Stomach smooth muscle (tissue), 2 donors: ENCODE measurements around the gene ATP13A2.

Experiments used
- H3K27ac ChIP-seq: one replicate; pipeline ENCODE4 v1.7.0; 2013; ENCODE audit warnings: mild to moderate bottlenecking, low read length, inconsistent platforms
- H3K27me3 ChIP-seq, 2 donors: one replicate each; pipeline ENCODE4 v1.7.0; 2013; ENCODE audit warnings: low read length in 2 of 2; ENCODE audit not compliant: insufficient read depth in 2 of 2, control insufficient read depth in 1 of 2
- H3K36me3 ChIP-seq, 2 donors: one replicate each; pipeline ENCODE4 v1.7.0; 2013; ENCODE audit warnings: low read length in 2 of 2; ENCODE audit not compliant: control insufficient read depth in 2 of 2, insufficient read depth in 2 of 2
- H3K4me1 ChIP-seq: one replicate; pipeline ENCODE4 v1.7.0; 2013; ENCODE audit warnings: low read length; ENCODE audit not compliant: control insufficient read depth, insufficient read depth
- H3K4me3 ChIP-seq, 2 donors: one replicate each; pipeline ENCODE4 v1.7.0; 2013; ENCODE audit warnings: low read length in 2 of 2
- H3K9ac ChIP-seq, 2 donors: one replicate each; pipeline ENCODE4 v1.7.0; 2013; ENCODE audit warnings: low read length in 2 of 2, mild to moderate bottlenecking in 1 of 2
- H3K9me3 ChIP-seq, 2 donors: one replicate each; pipeline ENCODE4 v1.7.0; 2013; ENCODE audit warnings: low read length in 2 of 2; ENCODE audit not compliant: control insufficient read depth in 2 of 2
- donor health status: healthy.
- donor health status: Pancreatic carcinoma.

The ATP13A2 gene

DNA sequence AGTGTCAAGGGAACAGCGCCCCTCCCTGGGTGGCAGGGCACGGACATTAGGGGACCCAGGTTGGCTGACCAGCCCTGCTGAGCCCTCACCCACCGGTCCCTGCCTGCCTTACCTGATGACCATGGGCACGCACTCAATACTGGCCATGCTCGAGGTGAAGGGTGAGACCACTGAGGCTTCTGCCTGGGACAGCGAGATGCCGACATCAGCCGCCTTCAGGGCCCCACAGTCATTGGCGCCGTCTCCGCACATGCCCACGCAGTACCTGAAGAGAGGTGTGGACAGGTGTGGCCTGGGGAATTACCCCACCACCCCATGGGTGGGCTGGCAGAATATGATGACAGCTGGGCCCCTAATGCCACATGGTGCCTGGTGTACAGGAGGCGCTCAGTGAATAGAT lies 23.5 kb downstream of the ATP13A2 start:
- Histone ChIP-seq H3K9ac (no peak overlapping the region), H3K4me1 (no peaks in the 10 kb centered on the region), H3K36me3 (peaks cover 5 to 26% of the 10 kb centered on the region in 2 donors), H3K9me3 (no peaks in the 10 kb centered on the region), H3K4me3 (no peak overlapping the region), H3K27ac (no peak overlapping the region), H3K27me3 (no peaks in the 10 kb centered on the region)

DNA sequence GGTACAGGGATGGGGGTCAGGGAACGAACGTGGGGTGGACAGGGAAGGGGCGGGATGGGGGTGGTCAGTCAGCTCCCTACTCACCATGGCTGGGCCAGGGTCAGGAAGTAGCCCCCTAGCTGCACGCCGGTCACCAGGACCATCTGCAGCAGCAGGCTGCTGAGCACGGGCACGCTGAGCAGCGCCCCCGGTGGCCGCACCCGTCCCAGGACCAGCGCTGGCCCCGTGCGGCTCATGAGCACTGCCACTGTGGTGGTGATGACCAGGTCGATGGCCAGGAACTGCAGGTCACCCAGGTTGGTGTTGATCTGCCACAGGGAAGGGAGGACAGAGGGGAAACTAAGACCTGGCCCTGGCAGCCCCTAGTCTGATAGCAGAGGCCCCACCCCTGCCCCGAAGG lies 24.8 kb downstream of the ATP13A2 start:
- no peak overlapping the region for H3K9ac ChIP-seq
- no peak overlapping the region for H3K27ac ChIP-seq
- peaks cover 5 to 26% of the 10 kb centered on the region in 2 donors for H3K36me3 ChIP-seq
- no peaks in the 10 kb centered on the region for H3K4me1 ChIP-seq
- no peaks in the 10 kb centered on the region for H3K27me3 ChIP-seq
- H3K4me3 ChIP-seq = no peak overlapping the region
- H3K9me3 ChIP-seq = no peaks in the 10 kb centered on the region

DNA sequence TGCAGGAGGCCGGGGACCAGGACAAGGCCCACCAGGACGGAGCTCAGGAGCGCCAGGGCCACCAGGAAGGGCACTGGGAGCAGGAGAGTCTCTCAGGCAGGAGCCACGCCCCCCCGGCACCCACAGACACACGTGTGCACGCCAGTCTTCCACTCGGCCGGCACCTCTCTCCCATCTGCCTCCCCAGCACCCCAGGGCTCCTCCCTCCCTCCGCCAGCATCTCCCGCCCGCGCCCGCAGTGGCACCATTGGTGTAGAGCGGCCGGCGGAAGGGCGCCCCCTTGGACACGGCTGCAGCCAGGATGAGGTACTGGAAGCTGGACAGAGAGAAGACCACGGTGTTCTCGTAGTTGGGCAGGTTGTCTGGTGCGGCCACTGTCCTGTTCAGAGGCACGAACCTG lies 25.2 kb downstream of the ATP13A2 start:
- Histone ChIP-seq H3K4me3 (no peak overlapping the region), H3K27ac (no peak overlapping the region), H3K4me1 (no peaks in the 10 kb centered on the region), H3K9me3 (no peaks in the 10 kb centered on the region), H3K36me3 (peaks cover under 1 to 24% of the 10 kb centered on the region in 2 donors), H3K27me3 (no peaks in the 10 kb centered on the region), H3K9ac (no peak overlapping the region)

DNA sequence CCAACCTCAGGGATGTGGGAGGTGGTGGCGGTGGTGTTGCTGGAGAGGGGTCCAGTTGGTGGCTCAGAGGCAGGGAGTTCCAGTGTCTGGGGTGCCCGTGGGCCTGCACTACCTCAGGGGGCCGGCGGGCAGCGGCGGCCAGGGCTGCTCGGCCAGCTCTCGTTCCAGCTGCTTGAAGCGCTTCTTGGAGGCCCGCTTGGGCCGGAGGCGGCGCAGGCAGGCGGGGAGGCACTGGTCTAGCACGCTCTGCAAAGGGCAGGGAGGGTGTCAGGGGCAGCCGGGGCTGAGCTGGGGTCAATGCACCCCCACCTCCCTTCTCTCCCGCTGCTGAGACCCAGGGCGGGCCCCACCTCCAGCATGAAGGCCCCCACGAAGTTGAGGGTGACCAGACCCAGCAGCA lies 25.6 kb downstream of the ATP13A2 start:
- H3K36me3 ChIP-seq = peaks cover 0 to 24% of the 10 kb centered on the region in 2 donors
- H3K27ac ChIP-seq = no peak overlapping the region
- no peaks in the 10 kb centered on the region for H3K9me3 ChIP-seq
- H3K9ac ChIP-seq = no peak overlapping the region
- no peaks in the 10 kb centered on the region for H3K4me1 ChIP-seq
- H3K4me3 ChIP-seq = no peak overlapping the region
- peaks cover under 1 to 4% of the 10 kb centered on the region in 2 donors for H3K27me3 ChIP-seq

DNA sequence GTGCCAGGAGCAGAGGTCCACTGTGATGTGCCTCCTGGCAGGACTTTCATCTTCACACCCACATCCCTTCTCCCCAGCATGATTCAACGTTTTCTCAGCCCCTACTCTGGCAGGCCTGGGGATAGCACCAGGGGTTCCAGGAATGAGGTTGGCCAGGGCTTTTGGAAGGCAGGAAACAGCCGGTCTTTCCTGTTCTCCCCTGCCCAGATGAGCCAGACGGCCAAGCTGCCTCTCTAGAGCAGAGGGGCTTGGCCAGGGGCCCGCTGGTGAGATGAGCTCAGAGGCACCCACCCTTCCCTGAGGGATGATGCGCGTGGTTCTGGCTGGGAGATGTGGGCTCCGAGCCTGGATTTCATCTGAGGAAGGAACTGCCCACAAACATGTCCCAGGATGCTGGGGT lies 27.0 kb downstream of the ATP13A2 start:
- H3K4me1 ChIP-seq = no peaks in the 10 kb centered on the region
- H3K4me3 ChIP-seq = no peak overlapping the region
- H3K9ac ChIP-seq = no peak overlapping the region
- H3K9me3 ChIP-seq = no peaks in the 10 kb centered on the region
- H3K27ac ChIP-seq = no peak overlapping the region
- peaks cover 9 to 13% of the 10 kb centered on the region in 2 donors for H3K27me3 ChIP-seq
- peaks cover 0 to 19% of the 10 kb centered on the region in 2 donors for H3K36me3 ChIP-seq

DNA sequence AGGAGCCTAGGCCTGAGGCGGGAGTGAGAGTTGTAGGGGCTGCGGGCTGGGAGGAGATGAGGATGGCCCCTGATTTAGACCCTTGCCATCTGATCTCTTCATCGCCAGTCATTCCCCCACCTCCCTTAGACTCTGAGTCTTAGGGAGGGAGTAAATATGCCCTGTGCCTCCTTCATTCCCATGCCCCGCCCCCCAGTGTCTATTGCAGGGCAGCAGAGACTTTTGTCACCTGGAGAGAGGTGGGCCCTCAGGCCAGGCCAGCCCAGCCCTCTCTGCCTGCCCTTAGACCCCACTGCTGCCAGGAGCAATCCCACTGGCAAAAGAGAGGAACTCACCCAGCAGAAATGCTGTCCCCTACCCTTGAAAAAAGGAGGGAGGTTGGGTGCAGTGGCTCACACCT lies 28.1 kb downstream of the ATP13A2 start:
- H3K27ac ChIP-seq = no peak overlapping the region
- peaks cover 5% of the 10 kb centered on the region for H3K4me1 ChIP-seq
- no peaks in the 10 kb centered on the region for H3K9me3 ChIP-seq
- peaks cover 11 to 18% of the 10 kb centered on the region in 2 donors for H3K27me3 ChIP-seq
- H3K4me3 ChIP-seq = no peak overlapping the region
- no peak overlapping the region for H3K9ac ChIP-seq
- H3K36me3 ChIP-seq = peaks cover 0 to 16% of the 10 kb centered on the region in 2 donors

DNA sequence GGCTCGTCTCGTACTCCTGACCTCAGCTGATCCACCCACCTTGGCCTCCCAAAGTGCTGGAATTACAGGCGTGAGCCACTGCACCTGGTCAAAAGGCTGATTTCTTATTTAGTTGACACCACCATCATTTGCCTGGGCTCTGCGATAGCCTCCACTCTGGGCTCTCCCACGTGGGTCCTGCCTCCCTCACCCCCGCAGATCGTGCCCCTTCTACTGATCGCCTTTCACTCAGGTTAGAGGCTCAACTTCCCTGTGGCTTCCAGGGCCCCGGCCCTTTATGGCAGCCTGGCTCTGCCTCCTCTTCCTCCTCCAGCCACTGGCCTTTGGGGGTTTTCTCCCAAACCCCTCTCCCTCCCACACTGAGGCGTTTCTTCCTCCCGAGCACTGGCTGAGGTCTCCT lies 28.8 kb downstream of the ATP13A2 start:
- H3K27me3 ChIP-seq = peaks cover 11 to 18% of the 10 kb centered on the region in 2 donors
- H3K36me3 ChIP-seq = peaks cover 0 to 11% of the 10 kb centered on the region in 2 donors
- H3K27ac ChIP-seq = no peak overlapping the region
- H3K4me3 ChIP-seq = no peak overlapping the region
- no peak overlapping the region for H3K9ac ChIP-seq
- peaks cover 9% of the 10 kb centered on the region for H3K4me1 ChIP-seq
- no peaks in the 10 kb centered on the region for H3K9me3 ChIP-seq

DNA sequence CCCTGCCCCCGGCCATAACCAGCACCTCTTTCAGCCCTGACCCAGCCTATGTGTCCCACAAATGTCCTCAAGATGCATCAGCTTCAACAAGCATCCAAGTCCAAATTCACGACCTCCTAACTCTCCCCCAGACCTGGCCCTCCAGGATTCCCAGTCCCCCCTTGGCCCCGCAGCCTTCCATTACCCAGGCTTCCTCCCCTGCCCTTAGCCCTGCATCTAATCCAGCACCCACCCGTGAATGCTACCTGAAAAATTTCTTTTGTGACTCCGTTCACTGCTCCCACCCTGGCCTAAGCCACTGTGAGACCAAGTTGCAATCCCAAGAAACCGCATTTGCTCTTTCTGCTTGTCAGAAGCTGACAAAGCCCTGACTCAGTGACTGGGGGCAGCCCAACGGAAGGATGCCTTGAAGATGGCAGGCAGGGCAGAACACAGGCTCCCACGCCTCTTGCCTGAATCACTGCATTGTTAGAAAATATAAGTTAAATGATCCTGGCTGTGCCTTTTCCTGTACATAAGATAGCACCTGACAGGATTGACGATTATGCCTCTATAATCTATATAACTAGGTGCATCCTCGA lies 30.4 kb downstream of the ATP13A2 start:
- Histone ChIP-seq H3K4me3 (no peak overlapping the region), H3K9ac (no peak overlapping the region), H3K36me3 (peaks cover 0 to 4% of the 10 kb centered on the region in 2 donors), H3K27ac (no peak overlapping the region), H3K9me3 (no peaks in the 10 kb centered on the region), H3K27me3 (peaks cover 11 to 18% of the 10 kb centered on the region in 2 donors), H3K4me1 (peaks cover 9% of the 10 kb centered on the region)

DNA sequence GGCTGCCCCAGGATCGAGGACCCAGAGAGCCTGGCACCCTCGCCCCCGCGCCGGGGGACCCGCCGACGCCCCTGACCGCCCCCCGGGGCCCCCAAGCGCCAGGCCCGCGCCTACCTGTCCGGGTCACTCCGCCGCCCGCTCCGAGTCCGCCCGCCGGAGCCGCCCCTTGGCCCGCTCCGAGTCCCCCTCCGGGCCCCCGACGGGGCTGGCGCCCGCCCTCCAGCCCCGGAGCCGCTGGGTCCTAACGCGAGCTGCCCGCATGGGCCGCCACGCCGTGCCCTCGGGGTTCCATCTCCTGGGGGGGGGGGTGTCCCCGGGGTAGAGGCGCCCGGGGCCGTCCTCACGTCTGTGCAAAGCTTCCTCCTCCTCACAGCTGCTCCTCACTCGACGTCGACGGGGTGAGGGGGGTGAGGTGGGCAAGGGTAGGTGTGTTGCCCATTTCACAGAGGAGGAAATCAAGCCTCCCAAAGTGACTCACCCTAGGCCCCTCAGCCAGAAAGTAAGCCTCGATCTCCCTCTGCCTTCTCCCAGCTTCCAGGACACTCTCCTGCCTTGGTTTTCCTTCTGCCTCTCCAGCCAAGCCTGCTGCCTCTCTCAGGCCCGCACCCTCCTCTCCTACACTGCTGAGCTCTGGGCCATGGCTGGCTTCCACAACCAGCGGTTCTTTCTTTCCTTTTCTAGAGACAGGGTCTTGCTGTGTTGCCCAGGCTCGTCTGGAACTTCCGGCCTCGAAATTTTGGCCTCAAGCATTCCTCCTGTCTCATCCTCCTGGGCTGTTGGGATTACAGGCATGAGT lies 31.1 kb downstream of the ATP13A2 start, which contains the start of gene MFAP2:
Gene MFAP2, minus strand, starts transcription at position 148 of the 796 bp plus-strand sequence. CDS start 2,347 bp downstream, outside the sequence.
- no peak within 1 kb of the TSS for H3K9ac ChIP-seq
- peak within 1 kb of the TSS; percentile 18 for H3K27ac ChIP-seq
- H3K4me1 ChIP-seq = peaks cover 9% of the 10 kb centered on the region

DNA sequence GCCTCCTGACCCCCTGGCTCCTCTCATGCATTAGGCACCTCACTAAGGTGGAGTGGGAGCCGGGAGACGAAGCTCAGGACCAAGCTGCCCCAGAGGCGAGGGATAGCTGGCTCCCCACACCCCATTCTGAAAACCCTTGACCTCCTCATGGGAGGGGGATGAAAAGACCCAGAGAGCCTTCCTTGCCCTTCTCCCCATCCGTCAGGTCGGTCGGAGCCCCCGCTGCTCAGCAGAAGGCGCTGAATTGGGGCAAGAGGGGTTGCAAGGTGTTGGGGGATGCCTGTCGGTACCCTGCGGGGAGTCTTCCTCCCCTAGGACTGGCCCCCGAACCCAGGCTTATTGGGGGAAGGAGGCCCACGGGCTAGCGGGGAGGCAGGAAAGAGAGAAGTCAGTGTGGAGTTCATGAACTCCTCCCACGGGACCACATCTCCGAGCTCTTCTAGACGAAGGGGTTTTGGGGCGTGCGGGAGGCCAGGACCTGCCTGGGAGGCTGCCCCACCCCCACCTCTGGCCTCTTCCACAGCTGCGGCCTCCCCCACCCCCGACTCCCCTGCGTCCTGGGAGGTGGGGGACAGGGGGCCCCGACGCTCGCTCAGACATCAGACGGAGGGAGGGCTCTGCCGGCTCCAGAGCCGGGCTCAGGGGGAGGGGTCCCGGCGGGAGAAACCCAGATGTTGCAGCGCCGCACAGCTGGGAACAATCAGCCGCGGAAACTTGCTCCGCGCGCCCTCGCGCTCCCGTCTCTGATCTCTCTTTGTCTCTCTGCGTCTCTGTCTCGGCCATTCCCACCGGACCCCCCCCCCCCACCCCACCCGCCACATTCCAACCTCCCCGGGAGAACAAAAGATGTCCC lies 32.0 kb downstream of the ATP13A2 start:
- H3K4me1 ChIP-seq = peaks cover 11% of the 10 kb centered on the region
- H3K4me3 ChIP-seq = peak overlapping the region; percentile 4 to 61
- no peaks in the 10 kb centered on the region for H3K9me3 ChIP-seq
- no peaks in the 10 kb centered on the region for H3K36me3 ChIP-seq
- no peak overlapping the region for H3K9ac ChIP-seq
- H3K27ac ChIP-seq = peak overlapping the region; percentile 18
- H3K27me3 ChIP-seq = peaks cover 11 to 18% of the 10 kb centered on the region in 2 donors

More for the DNA sequence above, 31.1 kb downstream of the ATP13A2 start, which contains the start of gene MFAP2:
- Histone ChIP-seq H3K4me3 (peak within 1 kb of the TSS; percentile 4 to 61), H3K27me3 (peaks cover 11 to 18% of the 10 kb centered on the region in 2 donors), H3K36me3 (no peaks in the 10 kb centered on the region), H3K9me3 (no peaks in the 10 kb centered on the region)
